Hypothalamus (tissue), 51 donors: ENCODE results near the gene RAD51AP1.

ENCODE experiments used
- DNase-seq, 51 donors: peaks; one replicate each; lab custom pipeline; 2025; lab: John Stamatoyannopoulos, UW

RAD51AP1 gene

DNA sequence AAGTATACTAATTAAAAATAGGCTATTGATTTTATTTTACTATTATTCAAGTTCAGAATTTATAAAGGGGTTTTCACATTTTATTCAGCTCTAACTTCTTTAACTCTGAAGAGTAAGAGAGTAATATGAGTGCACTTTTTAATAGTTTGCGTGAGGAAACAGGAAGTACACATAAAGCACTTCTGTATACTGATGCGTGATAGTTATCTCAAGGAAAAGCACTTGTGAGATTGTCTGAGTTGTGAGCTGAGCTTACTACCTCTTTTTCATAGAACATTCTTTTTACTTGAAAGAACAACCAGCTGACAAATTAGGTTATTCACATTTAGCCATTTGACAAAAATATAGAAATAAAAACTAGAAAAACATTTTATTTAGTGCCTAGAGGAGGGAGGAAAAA is 1.9 kb downstream of the RAD51AP1 start:
- DNase-seq, result no peak

DNA sequence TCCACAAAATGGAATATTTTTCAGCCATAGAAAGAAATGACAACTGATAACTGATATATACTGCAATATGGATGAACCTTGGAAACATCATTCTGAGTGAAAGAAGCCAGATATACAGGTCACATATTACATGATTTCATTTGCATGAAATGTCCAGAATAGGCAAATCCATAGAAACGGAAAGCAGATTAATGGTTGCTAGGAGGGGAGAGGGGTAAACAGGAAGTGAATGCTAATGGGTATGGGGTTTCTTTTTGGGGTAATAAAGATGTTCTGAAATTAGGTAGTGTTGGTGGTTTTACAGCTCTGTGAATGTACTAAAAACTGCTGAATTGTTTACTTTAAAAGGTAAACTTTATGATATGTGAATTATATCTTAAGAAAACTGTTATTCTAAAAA is 6.5 kb downstream of the RAD51AP1 start:
- no peak for DNase-seq

DNA sequence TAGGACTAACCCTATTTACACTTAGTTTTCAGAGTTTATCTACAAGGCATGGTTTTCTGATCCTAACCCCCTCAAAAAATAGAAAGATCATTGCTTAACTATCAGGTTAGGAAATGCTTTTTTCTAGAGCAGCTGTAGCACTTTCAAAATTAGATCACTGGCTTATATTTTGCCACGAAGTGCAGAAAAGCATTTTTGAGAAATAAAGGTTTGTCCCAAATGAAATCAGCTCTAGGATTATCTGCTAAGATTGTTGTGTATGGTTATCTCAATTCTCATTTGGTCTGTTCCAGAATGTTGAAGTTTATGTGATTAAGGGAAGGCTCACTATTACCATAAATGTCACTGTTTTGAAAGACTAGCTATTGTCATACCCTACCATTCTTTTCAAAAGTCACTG is 13.5 kb downstream of the RAD51AP1 start:
- no peak for DNase-seq

DNA sequence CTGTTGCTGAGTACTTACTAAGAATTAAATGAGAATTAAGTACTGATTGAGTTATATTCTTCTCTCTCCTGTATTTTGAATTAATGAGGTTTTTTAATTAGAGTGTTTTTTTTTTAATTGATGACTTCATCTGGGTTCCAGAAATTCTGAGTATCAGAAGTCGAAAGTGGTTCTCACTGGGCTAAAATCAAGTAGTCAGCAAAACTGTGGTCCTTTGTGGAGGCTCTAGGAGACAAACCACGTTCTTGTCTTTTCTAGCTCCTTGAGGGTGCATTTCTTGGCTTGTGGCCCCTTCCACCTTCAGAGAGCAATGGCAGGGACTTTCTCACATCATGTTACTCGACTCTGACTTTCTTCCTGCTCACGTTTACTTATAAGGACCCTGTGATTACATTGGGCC is 15.3 kb downstream of the RAD51AP1 start:
- DNase-seq, result no peak

DNA sequence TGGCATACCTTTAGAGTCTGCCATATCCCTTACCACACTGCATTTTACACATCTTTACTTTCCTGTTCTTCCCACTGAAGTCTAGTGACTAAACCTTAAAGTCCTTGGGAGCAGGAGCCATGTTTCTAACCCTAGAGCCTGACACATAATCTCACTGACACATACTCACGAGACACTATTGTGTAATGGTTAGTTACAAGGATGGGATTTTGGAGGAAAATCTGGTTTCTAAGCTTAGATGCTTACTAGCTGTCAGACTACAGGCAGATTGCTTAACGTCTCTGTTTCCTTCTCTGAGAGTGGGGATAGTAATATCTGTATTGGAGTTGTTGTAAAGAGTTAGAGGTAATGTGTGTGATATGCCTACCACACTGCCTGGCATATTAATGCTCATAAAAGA is 17.1 kb downstream of the RAD51AP1 start:
- DNase-seq, result no peak

DNA sequence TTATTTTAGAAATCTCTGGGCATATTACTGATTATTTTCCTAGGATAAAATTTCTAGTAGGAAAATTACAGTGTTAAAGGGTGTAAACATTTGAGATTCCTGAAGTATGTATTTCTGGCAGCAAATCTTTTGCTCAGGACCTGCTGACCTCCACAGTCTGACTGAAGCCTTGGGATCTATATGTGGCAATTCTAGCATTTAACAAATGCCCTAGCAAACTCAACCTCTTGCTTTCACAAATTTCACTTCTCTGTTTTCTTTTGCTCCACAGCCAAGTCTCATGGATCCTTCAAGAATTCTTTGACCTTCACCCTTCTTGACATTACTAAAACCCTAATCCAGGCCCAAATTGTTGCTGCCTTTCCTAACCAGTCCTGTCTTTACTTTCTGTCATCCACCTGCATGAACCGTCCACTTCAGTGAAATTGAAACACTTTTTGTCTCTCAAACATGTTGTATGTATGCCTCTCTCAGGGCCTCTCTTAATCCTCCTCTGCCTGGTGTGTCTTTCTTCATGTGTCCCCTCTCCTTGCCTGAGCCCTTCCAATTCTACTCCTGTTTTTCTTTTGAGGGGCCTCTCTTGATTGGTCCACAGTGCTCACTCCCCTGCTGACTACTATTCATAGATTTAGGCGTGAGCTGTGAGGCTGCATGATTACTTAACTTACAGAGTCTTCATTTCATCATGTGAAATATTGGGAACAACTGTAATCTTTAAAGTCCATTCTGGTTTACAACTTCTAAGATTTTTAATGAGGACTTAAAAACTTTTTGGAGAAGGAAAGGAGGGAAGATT is 18.2 kb downstream of the RAD51AP1 start:
- no peak for DNase-seq

DNA sequence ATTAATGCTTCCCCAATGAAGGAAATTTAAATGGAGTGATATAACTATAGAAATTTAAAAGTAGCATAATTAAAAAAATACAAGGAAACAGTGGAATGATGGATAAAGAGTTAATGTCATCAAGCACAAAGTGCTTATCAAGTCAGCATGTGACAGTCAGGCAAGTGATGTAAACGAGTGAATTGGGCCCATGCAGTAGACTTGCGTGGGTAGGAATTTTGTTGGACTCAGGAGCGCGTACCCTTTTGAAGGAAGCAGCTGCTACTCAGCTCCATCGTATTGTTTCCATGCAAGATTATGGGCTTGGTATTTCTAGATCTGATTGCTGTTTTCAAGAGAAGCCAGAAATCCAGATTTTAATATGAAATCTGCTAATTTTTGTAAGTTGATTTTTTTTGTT is 18.9 kb downstream of the RAD51AP1 start:
- no peak for DNase-seq

DNA sequence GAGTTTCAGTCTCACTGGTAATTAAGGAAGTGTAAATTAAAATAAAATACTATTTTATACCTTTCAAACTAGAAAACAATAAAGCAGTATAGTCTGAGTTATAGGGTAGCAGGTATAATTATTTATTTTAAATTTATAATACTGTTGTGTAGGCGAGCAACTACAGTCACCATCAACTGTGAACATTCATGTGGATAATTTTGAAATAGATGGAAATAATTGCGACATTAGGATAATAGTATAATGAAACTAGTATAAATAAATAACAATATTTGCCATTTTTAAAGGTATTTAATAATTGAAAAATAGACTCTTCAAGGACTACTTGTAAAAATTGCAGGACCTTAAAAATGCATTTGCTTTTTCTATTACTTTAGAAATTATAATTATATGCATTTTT is 19.5 kb downstream of the RAD51AP1 start:
- no peak for DNase-seq

DNA sequence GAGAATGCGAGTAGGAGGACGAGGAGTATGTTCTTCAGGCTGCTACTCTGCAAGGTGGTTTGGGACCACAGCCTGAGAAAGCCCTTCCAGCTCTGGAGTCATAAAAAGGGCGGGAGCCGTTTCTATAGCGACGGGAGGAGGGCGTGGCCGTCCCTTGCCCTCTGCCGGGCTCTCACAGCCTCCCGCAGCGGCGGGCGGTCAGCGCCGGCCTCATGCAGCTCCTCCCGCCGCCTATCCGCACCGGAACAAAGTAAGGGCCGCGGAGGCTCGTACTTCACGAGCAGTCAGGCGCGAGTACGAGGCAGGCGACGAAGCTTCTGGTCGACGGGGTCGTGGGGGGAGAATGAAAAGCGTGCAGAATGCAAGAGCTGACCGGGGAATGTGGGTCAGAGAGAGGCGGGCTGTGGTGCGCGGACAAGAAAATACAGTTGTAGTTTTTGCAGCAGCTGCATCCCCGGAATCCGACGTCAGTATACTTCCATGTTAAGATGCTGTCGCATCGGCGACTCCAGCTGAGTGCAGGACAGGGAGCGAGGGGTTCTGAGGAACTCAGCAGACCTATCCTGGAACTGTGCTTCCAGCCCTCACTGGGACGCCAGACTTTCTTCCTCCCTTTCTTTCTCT is 23.5 kb downstream of the RAD51AP1 start, which contains the start of gene DYRK4:
Gene DYRK4 (plus strand): TSS at position 175 of the 624 bp plus-strand sequence. CDS start 38 bp downstream, at position 213.
- peak in 50 of 51 donors; percentile 3 to 77 (median 46) for DNase-seq

DNA sequence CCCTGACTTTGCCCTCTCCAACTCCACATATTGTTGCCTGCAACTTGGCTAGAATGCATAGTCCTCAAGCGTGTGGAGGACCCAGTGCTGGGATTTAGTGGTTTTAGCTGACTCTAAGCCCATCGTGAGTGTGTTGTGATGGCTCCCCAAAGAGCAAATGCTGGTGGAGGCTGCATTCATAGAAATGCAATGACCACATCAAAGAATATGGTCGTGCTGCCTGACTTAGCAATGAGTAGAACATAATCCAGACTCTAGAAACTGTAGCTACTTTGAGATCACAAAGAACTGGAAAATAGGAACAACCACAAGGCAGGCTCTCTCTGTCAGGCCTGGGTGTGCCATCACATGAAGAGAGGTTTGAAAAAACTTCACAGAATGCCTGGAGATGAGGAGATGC is 24.6 kb downstream of the RAD51AP1 start:
- no peak for DNase-seq

DNA sequence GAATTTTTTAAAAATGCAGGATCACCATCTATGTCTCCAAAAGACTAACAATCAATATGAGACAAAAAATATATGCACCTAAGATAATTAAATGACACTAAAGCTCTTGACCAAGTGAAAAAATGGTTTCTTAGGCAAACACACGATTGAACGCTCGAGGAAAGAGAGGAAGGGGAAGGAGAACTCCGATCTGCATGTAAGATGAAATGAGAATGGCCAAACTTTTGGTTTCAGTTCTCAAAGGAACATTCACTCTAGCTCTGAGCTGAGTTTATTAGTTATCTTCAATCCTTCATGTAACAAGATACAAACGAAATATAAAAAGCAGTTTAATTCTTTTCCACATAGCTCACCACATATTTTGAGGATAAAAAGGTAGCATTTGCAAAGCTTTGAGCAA is 26.1 kb downstream of the RAD51AP1 start:
- no peak for DNase-seq

DNA sequence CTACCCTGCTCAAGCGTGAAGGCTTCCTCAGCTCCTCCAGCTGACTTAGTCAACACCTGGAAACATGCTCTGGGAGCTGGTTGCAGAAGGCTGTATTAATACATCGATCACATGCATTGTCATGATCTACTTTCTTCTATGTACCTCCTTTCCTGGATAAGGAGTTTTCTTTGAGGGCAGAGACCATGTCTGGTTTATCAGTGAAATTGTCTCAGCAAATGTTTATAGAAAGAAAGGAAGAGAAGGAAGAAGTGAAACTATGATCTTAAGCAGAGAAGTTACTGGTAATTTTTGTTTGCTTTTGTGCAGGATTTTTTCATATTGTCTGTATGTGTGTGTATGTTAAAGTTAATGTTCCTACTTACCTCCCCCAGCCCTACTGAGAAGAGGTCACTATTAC is 27.8 kb downstream of the RAD51AP1 start:
- DNase-seq, result no peak

DNA sequence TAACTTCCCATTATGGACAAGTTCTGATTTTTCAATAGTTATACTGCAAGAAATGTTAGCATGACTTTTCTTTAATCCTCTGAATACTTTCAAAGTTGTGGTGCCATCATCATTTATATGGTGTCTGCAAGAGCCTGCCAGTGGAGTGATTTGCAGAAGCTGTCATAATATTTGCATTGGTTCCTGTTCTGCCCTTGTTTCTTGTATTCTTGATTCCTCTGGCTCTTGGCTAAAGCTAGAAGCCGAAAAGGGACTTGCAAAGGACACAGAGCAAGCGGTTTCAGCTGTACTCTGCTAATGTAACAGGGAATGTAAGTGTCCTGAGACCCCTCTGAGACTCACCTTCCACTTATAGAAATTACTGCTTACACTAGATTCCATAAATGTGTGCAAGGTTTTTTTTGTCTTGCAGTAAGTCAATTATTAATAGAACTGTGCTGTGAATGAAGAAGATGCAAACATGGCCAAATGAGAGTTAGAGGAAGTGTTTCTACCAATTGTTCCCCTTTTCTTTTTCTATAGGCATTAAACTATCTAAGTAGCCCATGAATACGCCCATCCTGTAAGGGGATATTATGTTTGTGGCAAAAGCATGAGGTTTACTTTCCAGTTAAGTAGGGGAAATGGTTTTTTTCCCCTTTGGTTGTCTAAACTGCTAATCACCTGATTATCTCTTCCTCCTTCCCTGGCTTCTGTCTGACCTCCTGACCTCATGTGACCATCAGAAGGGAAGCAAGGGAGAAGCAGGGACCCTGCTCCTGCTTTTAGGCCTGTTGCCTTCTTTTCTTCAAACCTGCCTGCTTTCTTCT is 28.6 kb downstream of the RAD51AP1 start:
- peak in 1 of 51 donors; percentile 7 for DNase-seq

DNA sequence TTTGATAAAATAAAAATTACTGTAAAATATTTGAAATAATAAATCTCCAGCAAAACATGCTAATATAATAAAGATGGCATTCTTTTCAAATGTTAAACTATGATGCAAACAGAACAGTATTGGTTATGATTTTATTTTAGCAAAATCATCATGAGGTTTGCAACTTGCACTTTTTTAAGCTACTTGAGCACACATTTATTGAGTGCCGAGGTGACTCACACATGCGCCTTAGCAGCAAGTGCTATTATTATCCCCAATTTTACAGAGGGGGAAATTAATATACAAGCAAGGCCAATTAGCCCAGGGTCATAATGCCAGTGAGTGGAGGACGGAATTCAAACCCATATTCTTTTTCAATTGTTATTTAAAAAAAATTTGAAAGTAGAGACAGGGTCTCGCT is 30.6 kb downstream of the RAD51AP1 start:
- DNase-seq, result no peak

DNA sequence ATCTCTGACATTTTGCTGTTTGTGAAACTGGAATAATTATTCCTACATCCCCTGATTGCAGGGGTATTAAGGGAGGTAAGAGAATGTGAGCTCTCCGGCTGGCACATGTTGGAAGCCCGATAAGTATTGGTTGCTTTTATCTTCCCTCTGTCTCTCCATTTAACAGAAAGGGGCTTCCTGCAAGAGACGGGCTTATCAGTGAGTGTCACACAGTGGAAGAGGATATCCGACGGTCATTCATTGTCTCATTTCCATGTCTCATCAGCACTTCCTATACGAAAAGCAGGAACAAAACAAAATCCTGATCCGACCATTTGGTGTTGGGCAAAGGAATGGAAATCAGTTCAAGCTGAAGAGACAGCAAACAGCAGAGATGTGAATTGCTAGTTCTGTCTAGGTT is 34.0 kb downstream of the RAD51AP1 start:
- no peak for DNase-seq

DNA sequence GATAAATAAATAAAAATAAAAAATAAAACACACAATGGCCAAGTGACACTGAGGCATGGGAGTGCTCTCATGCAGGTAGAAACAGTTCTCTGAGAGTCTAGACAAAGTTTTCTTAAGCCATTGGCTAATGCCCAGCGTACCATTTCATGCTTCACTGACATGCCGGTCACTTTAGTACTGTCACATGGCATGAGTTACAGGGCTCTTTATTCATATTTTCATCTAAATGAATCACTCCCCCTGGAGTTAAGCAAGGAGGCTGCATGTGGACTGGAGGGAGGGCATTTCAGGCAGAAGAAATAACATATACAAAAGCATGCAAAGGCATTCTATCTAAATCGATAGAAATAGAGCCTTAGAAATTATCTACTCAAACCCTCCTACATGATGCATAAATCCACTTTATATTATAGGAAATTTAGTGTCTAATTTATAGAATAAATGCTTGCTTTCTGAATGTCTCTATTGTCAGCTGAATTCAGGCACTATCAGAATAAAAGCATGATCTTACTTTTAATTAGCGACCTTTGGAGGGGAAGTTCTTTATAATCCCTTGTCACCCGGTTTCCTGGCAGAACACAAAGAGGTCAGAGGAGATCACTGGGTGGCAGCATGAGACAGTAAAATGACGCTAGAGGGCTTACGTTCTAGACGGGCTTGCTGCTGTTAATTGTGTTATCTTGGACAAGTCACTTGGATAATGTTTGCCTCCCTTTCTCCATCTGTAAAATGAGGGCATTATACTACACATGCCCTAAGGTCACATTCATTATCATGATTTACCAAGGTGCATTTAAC is 40.8 kb downstream of the RAD51AP1 start:
- peak in 1 of 51 donors; percentile 2 for DNase-seq

DNA sequence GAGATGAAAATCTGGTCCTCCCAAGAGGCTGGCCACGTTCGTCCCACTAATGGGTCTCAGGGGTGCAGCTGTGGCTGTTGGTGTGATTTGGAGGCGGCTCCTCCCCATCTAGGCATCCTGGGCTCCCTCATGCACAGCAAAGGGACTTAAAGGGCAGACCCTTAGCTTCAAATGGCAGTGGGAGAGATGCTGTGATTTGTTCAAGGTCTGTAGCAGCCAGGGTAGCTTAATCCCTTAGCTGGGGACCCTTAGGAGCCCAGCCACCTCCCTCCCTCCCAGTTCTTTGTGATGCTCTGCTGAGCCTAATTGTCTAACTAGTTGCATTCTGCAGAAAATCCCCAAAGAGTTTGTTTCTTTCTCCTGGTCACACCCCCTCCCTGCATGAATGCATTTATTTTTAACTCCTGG is 41.6 kb downstream of the RAD51AP1 start:
- DNase-seq, result no peak

DNA sequence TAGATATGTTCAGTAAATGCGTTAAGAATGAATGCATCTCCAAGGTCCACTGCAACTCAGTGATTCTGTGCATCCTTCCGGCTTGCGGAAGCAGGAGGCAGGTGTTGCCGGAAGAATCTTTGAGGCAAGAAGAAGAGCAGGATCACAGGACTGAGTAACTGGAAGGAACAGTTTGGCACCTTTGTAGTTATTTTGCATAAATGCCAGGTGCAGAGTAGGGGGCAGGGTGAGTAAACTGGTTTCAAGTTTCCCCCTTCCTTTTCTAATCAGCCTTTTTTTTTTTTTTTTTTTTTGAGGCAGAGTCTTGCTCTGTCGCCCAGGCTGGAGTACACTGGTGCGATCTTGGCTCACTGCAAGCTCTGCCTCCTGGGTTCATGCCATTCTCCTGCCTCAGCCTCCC is 45.6 kb downstream of the RAD51AP1 start:
- no peak for DNase-seq

DNA sequence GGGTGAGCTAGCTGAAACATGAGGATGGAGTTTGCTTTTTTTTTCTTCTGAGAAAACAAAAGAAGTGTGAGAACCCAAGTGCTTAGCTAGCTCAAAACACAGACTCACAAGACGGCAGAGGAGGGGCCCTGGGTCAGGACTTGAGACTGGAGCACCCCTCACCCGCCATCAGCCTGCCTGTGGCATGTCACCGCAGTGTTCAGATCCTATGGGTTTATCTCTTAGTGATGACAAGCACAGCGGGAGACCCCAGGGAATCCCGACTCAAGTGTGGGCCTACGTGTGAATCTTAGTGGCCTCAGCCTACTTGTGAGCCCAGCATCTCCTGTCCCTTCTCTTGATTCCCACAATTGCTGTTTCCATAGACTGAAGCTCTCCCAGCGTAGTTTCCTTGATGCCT is 46.2 kb downstream of the RAD51AP1 start:
- no peak for DNase-seq

DNA sequence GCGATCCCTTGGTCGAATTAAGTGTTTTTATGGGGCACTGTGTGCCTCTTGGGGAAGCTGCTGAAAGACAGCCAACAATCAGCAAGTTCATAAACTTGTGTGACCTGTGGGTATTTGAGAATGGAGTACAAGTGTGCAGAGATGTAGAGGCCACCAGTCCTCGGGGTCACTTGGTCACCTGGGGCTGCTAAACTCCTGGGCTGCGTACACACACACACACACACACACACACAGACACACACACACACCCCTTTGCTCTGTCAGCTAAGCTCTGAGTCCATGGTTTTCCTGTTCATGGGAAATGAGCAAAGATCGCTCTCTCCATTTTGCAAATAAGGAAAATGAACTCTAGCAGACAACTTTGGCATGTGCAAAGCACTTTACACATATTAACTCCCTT is 47.8 kb downstream of the RAD51AP1 start:
- no peak for DNase-seq

DNA sequence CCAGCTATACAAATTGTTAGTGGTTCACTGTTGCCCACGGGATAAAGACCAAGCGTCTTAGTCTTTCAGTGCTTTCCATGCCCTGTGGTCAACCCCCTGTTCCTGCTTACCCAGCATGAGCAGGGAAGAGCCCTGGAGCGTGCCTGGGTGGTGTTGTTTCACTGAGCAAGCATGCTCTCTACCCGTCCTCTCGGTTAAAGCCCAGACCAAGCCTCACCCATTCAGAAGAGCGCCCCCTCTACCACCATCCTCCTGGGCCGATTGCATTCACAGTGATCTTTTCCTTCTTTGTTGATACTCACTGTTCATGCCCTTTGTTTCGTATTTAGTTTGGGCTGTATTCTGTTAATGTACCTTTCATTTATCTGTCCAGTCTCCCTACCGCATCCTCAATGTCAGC is 48.4 kb downstream of the RAD51AP1 start:
- DNase-seq, result no peak
